ENCODE measurements around the gene NPY5R.

NPY5R gene

DNA sequence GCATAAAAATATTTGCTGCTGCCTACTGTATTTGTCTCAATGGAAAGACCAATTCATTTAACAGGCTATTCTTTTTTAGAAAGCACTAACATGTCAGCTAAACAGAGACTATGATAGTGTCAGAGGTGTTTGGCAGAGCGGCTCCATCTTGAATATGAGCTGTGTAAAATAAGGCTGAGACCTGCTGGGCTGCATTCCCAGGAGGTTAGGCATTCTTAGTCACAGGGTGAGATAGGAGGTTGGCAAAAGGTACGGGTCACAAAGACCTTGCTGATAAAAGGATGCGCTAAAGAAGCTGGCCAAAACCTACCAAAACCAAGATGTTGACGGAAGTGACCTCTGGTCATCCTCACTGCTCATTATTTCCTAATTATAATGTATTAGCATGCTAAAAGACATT lies 41.8 kb downstream of the NPY5R start:
- DNase-seq = no peak

DNA sequence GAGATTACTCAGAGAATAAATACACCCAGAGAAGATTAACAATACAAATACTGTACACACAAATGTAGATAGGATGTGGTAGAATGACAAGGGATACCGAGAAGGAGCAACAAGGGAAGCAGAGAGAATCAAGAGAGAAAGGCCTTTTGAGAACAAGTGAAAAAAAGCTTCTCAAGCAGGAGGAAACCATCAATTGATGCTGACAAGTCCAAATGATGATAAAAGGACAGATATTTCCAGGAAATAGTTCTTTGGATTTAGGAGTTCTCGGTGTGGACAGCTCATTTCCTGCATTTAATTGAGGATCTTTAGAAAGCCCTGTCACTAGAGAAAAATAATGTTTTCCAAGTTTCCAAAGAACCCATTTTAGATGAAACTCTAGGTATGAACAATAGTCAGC lies 48.1 kb downstream of the NPY5R start:
- DNase-seq = no peak

DNA sequence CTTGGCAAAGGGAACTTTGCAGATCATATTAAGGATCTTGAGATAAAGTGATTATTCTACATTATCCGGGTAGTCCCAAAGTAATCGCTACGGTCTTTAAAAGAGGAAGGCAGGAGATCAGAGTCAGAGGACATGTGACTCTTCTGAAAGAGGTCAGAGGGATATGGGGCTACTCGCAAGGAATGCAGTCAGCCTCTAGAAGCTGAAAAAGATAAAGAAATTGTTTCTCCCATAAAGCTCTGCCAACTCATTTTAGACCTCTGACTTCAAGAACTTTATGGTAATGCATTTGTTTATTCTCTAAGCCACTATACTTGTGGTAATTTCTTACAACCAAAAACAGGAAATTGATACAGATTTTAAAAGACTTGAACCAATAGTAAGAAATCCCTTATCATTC lies 48.6 kb downstream of the NPY5R start:
- DNase-seq = no peak

DNA sequence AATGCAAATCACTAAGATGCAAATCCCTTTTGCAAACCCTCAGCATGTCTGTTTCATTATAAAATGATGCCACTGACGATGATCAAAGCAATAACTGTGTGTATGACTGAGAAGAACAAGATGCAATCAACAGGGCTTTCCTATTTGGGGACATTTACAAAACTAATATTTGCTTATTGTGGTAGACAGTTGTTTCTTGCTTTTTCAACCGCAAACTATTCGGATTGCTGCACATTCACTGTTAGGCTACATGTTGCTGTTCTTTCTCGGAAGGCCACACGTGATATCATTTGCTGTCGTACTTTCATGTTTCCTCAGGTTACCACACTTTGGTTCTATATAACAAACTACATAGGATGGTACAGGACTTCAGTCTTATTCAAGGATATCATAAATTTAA lies 49.8 kb downstream of the NPY5R start:
- DNase-seq = no peak

DNA sequence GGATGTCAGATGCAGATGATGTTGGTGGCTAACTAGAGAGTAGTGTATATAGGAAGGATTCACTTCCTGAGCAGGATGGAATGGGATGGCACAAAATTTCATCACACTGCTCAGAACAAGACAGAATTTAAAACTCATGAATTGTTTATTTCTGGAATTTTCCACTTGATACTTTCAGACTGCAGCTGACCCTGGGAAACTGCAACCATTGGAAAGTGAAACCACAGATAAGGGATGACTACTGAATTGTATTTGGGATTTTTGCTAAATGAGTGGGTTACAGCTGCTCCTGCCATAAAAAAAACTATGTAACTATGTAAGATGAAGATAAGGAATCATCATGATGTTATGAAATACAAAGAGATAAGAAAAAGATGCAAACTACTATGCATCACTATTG lies 51.4 kb downstream of the NPY5R start:
- no peak for DNase-seq

DNA sequence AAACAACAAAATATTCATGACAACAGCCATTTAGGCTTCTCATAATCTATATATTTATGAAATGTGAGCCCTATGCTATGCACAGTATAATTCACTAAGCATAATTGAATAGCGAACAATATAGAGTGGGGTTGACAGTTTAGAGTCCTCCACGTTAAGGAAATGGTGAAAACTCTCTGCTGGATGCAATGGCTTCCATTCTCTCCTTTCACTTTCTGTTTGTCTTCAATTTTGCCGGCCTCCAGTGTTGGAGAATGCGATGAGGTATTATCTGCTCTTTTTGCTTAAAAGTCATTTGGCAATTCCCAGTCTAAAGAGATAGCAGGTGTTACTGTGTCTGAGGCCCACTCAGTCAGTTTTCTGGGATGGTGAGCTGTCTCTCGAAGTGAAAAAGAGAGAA lies 52.1 kb downstream of the NPY5R start:
- DNase-seq = no peak

DNA sequence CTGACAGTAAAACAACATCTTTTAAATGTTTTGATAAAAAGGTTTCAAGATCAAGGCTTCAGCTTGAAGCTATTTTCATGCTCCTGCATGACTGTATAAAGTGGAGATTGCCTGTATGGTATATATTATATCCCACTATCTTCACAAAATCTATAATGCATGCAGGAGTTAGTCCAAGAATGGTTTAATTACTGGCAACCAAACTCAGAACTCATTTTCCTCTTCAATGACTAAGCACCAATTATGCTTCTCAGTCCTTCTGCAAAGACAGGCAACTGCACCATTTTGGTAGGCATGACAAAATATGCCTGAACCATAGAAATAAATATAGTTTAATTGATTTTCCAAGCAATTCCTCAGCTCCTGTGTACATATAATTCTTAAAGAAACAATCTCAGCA lies 54.5 kb downstream of the NPY5R start:
- no peak for DNase-seq

DNA sequence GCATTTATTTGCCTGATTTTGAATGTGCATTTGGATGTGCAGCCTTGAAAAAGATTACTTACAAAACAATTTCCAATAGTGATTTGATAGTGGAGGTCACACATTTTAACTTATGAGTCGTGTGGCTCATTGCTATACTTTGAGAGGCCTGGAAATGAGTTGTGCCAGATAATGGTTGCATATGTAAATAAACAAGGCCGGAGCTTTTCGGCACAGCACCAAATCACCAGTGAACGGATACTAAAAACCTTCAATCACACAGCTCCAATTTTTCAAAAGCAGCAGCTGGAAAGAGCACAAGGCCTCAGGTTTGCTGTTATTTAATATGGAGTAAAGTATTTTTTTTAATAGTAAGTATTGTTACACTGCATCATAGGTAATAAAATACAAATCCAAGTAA lies 57.2 kb downstream of the NPY5R start:
- DNase-seq = no peak

All from NCI-H187 treated with DMSO at 0.1 percent for 48 hours (cell line).